GM06990 (cell line): ENCODE data around the gene SV2B.
A peak's percentile ranks its signal among the peaks of the same experiment; 100 is the strongest.

Experiments used
- DNase-seq: peaks from one replicate; pipeline ENCODE4 v3.0.0-alpha.2; 2011; ENCODE audit not compliant: insufficient read length; ENCODE audit errors: extremely low read depth
- H3K27me3 ChIP-seq: replicated peaks from 2 replicates; pipeline ENCODE4 v1.6.0; 2011; ENCODE audit warnings: low read length; ENCODE audit not compliant: control insufficient read depth, insufficient read depth
- H3K36me3 ChIP-seq: 2 replicates; pipeline ENCODE4 v1.5.1; 2011; ENCODE audit warnings: low read length; ENCODE audit not compliant: control insufficient read depth, insufficient read depth
- H3K4me3 ChIP-seq: replicated peaks from 2 replicates; pipeline ENCODE4 v1.5.1; 2011; ENCODE audit warnings: low read depth, mild to moderate bottlenecking, control low read depth, low read length
- TF ChIP-seq, protein P1 (sequence below): IDR thresholded peaks from 2 replicates; pipeline ENCODE4 v1.5.1; 2011; ENCODE audit warnings: low read length, control low read depth, mild to moderate bottlenecking, inconsistent platforms; ENCODE audit not compliant: insufficient read depth, poor library complexity, severe bottlenecking

The SV2B gene

DNA sequence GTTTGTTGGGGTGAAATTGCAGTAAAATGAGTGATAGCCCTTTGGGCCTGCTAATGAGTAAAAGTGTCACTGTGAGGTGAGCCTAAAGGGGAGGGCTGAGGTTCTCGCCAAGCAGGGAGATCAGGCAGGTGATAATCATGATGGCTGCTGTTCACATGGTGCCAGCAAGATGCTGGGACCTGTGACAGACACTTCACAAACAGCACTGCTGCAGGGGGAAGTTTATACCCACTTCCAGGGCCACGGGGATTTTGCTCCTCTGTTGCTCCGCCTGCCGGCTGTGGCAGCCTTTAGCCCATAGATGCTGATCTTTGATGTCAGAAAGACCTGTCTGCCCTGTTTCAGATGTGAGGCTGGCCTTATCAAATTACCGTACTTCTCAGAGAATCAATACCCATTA is 96.7 kb downstream of the SV2B start:
- TF ChIP-seq, protein P1, sequence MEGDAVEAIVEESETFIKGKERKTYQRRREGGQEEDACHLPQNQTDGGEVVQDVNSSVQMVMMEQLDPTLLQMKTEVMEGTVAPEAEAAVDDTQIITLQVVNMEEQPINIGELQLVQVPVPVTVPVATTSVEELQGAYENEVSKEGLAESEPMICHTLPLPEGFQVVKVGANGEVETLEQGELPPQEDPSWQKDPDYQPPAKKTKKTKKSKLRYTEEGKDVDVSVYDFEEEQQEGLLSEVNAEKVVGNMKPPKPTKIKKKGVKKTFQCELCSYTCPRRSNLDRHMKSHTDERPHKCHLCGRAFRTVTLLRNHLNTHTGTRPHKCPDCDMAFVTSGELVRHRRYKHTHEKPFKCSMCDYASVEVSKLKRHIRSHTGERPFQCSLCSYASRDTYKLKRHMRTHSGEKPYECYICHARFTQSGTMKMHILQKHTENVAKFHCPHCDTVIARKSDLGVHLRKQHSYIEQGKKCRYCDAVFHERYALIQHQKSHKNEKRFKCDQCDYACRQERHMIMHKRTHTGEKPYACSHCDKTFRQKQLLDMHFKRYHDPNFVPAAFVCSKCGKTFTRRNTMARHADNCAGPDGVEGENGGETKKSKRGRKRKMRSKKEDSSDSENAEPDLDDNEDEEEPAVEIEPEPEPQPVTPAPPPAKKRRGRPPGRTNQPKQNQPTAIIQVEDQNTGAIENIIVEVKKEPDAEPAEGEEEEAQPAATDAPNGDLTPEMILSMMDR = peak; percentile 24
- Histone ChIP-seq H3K27me3 (no peaks in the 10 kb centered on the region), H3K4me3 (no peak overlapping the region), H3K36me3 (no peaks in the 10 kb centered on the region)
- no peak for DNase-seq

DNA sequence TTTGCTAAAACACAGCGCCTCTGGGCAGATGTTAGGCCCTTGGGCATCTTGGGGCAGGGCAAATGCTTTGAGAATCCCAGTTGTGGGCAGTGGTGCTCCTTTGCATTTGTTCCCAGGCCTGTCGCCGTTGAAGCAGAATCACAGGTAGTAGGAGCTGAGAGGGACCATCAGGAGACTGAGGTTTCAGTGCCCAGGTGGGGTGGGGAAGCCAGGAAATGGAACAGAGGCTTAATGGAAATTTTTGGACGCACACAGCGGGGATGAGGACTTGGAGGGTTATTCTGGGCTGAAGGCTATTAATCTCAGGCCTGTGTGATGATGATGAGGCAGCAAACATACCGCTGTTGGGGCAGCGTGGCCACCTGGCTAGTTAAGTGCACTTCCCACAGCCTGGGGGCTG is 99.5 kb downstream of the SV2B start:
- DNase-seq = no peak
- Histone ChIP-seq H3K4me3 (no peak overlapping the region), H3K27me3 (no peaks in the 10 kb centered on the region), H3K36me3 (no peaks in the 10 kb centered on the region)
- TF ChIP-seq, protein P1 = no peak

DNA sequence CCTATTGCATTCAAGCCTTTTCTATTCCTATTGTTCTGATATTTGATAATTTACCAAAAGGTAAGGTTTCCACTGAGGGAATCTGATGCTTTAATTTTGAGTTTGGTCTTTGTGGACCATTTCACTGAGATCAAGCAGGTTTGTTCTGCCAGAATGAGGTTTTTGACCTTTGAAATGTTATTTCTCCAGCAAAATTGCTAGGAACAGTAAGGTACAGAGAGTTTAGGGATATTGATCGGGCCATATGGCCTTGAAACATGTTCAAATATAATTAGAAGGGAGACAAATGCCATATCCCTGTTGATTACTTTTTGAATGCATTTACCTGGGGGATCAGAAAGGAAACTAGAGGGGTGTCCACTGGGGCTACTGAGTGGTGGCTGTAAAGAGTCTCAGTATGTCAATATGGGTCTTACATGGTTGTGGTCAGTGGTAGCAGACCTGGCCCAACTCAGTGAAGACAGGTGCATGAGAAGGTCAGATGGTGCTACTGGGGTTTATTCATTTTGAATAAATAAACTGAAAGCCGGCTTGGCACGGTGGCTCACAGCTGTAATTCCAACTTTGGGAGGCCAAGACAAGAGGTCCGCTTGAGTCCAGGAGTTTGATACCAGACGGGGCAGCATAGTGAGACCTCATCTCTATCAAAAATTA is 100.2 kb downstream of the SV2B start:
- Histone ChIP-seq H3K27me3 (no peaks in the 10 kb centered on the region), H3K4me3 (no peak overlapping the region), H3K36me3 (no peaks in the 10 kb centered on the region)
- no peak for DNase-seq
- TF ChIP-seq, protein P1 = no peak

DNA sequence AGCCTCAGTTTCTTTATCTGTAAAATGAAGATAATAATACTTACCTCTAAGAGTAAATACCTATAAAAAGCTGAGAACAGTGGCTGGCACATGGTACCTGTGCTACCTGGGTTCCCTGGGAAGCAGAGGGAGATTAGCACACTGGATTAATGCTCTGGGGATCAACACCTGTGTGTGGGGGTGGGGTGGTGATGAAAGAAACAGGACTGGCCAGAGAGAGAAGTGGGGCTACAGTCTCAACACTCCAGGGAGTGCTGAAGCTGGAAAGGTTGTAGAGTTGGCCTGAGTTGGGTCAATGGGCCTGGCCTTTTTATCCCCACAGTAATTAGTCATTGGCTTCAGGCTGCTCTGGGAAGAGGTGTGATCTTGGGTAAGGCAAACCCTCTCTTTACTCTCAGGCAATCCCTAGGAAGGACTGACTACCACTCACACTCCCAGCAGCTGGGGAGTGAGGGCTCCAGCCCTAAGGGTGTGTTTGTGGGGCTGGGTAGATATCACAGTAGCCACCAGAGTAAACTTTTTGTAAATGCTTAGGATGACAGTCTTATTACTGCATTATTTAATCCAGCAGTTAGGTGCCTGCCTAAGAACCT is 102.5 kb downstream of the SV2B start:
- Histone ChIP-seq H3K36me3 (no peaks in the 10 kb centered on the region), H3K4me3 (no peak overlapping the region), H3K27me3 (no peaks in the 10 kb centered on the region; the same call in 1 of the 2 replicates)
- no peak for DNase-seq
- TF ChIP-seq, protein P1 = no peak

DNA sequence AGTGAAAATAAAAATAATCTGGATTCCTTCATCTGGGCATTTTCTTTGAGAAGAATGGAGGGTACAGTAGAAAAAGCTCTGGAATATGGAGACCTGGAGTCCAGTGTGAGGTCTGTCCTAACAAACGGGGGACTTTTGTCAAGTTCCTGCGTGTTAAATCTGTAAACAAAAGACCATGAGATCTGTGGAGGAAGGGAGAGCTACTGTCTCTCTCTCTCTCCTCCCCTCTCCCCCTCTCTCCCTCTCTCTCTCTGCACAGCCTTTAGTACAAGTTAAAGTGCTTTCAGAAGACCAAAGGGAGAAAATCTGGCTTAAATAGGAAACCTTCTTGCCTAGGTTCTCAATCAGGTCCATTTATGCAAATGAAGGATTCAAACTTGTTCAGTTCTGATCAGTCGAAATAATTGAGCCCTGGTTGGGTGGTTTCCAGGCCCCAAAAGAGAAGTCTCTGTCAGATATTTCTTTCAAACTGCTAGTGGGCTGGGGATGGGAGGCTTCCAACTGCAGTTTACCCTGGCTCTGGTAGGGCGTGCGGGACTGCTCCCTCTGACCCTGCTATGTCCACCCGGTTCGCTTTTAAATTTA is 103.7 kb downstream of the SV2B start:
- no peak for DNase-seq
- TF ChIP-seq, protein P1 = no peak
- peaks cover 1% of the 10 kb centered on the region for H3K27me3 ChIP-seq

More for the DNA sequence above, 103.7 kb downstream of the SV2B start:
- H3K36me3 ChIP-seq = no peaks in the 10 kb centered on the region
- H3K4me3 ChIP-seq = no peak overlapping the region
